Esophagus squamous epithelium (tissue), 5 donors: Measurements from ENCODE around the gene RFTN1. TPM values are rescaled to one million over a fixed set of nuclear protein-coding genes. Genes with fewer than 3 reads are reported as not detected.
"Not testable (repeated sequence)": the region's sequence is repeated elsewhere in the genome, so short reads cannot be mapped to it uniquely, and the experiment has no call there.

Experiments used
- DNase-seq: peaks from one replicate; lab custom pipeline; 2025; lab: John Stamatoyannopoulos, UW
- H3K27ac ChIP-seq, 4 donors: fragments of 200-600 bp; sonication (generic); one replicate each; pipeline ENCODE4 v1.5.1; 2016 to 2019; ENCODE audit warnings: mild to moderate bottlenecking in 1 of 4
- H3K27me3 ChIP-seq, 4 donors: fragments of 200-600 bp; sonication (generic); 1 replicate in 3 of 4; 2 replicates in 1 of 4; pipeline versions ENCODE4 v1.5.1 to v1.6.0; 2017 to 2021; ENCODE audit warnings: antibody characterized with exemption in 1 of 4
- H3K36me3 ChIP-seq, 3 donors: fragments of 200-600 bp; sonication (generic); one replicate each; pipeline ENCODE4 v1.5.1; 2016 to 2019
- H3K4me1 ChIP-seq, 3 donors: fragments of 200-600 bp; sonication (generic); one replicate each; pipeline ENCODE4 v1.5.1; 2017 to 2019
- H3K4me3 ChIP-seq, 4 donors: fragments of 200-600 bp; sonication (generic); 1 replicate in 3 of 4; 2 replicates in 1 of 4; pipeline ENCODE4 v1.5.1; 2016 to 2019; ENCODE audit warnings: mild to moderate bottlenecking in 2 of 4, moderate library complexity in 1 of 4
- H3K9me3 ChIP-seq, 3 donors: fragments of 200-600 bp; sonication (generic); one replicate each; pipeline ENCODE4 v1.5.1; 2016 to 2019
- POLR2A ChIP-seq, 4 donors: fragments of 450-650 bp; IDR thresholded peaks; one replicate each; pipeline ENCODE4 v1.6.1; 2017; ENCODE audit warnings: antibody characterized with exemption in 4 of 4, mild to moderate bottlenecking in 4 of 4, moderate library complexity in 3 of 4
- WGBS, 2 donors: methylation state at CpG; one replicate each; pipeline ENCODE4 v1.1.5; 2018; 5-methylcytosine and 5-hydroxymethylcytosine counted together
- intact Hi-C: fragments of 100-400 bp; cut with DNase I; formaldehyde crosslinking; loops from one replicate; pipeline ENCODE4 v1.15.0; 2022
- total RNA-seq, 4 donors: library from RNA; depleted of rRNA; stranded (reverse); fragments of >200 nt; gene quantifications; one replicate each; pipeline ENCODE4 v1.1.0, GENCODE V29; 2016
- TF ChIP-seq, protein P1 (sequence below), 6 experiments: fragments of 450-650 bp in 4 of 6; fragments of 200-600 bp in 2 of 6; sonication (generic) in 2 of 6; IDR thresholded peaks; one replicate each; pipeline ENCODE4 v1.5.1; 2016 to 2019; ENCODE audit warnings: antibody characterized with exemption in 6 of 6, mild to moderate bottlenecking in 4 of 6, moderate library complexity in 4 of 6
- donor health status: DM: yes; HTN: yes; CAD: no.

The RFTN1 gene
- total RNA-seq, 4 donors from 2014 or later: 5.0 to 22.7 (median 12.4) TPM

DNA sequence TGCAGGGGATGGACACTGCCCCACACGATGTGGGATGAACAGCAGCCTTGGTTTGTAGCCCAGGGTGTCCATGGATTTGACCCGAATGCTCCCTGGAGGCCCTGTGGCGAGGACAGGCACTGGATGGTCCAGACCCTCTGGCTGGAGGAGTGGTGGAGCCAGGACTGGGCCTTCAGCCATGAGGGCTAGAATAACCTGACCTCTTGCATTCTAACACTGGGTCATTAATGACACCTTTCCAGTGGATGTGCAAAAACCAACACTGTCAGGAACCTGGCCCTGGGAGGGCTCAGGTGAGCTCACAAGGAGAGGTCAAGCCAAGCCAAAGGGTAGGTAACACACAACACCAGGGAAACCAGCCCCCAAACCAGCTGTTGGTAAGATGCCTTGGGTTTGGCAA, 197.1 kb downstream of the RFTN1 start:
- peaks cover 4 to 78% (median 9%) of the 10 kb centered on the region in 3 donors for H3K36me3 ChIP-seq
- intact Hi-C loops: no loop called here
- no peak overlapping the region for H3K27ac ChIP-seq
- H3K4me1 ChIP-seq: peaks cover 5 to 36% (median 11%) of the 10 kb centered on the region in 3 donors
- H3K9me3 ChIP-seq: no peaks in the 10 kb centered on the region
- no peak for DNase-seq
- no peaks in the 10 kb centered on the region for H3K27me3 ChIP-seq
- no peak overlapping the region for H3K4me3 ChIP-seq
- WGBS, 2 donors: no CpG with 5 or more reads among the region's 3 CpGs
- TF ChIP-seq POLR2A (IDR thresholded peaks at IDR 0.05): no peak
- TF ChIP-seq, protein P1, sequence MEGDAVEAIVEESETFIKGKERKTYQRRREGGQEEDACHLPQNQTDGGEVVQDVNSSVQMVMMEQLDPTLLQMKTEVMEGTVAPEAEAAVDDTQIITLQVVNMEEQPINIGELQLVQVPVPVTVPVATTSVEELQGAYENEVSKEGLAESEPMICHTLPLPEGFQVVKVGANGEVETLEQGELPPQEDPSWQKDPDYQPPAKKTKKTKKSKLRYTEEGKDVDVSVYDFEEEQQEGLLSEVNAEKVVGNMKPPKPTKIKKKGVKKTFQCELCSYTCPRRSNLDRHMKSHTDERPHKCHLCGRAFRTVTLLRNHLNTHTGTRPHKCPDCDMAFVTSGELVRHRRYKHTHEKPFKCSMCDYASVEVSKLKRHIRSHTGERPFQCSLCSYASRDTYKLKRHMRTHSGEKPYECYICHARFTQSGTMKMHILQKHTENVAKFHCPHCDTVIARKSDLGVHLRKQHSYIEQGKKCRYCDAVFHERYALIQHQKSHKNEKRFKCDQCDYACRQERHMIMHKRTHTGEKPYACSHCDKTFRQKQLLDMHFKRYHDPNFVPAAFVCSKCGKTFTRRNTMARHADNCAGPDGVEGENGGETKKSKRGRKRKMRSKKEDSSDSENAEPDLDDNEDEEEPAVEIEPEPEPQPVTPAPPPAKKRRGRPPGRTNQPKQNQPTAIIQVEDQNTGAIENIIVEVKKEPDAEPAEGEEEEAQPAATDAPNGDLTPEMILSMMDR (IDR thresholded peaks at IDR 0.05): no peak

DNA sequence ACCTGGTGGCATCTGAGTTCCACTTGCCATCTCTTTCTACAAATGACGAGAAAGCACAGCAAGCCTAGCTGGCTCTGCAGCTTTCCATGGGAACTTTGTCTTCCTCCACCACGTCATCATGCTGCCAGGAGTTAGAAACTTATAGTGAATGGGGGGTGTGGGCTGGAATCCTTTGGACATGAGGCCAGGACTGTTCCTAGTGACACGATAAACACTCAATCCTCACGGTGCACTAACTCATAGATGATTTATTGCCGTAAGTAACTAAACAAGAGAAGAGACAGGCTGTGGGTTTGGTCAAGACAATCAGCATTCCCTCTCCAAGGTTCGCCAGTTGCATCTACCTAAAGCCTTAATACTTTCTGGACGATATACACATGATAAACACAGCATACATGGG, 197.9 kb downstream of the RFTN1 start:
- H3K36me3 ChIP-seq: peaks cover 4 to 72% (median 9%) of the 10 kb centered on the region in 3 donors
- DNase-seq: no peak
- 75 to 87% methylated on average over 7 of the region's 7 CpGs for WGBS, 2 donors
- H3K4me1 ChIP-seq: peaks cover 5 to 44% (median 14%) of the 10 kb centered on the region in 3 donors
- intact Hi-C loops: no loop called here
- TF ChIP-seq, protein P1 (IDR thresholded peaks at IDR 0.05): no peak
- TF ChIP-seq POLR2A (IDR thresholded peaks at IDR 0.05): no peak
- no peaks in the 10 kb centered on the region for H3K27me3 ChIP-seq
- H3K27ac ChIP-seq: no peak overlapping the region
- H3K9me3 ChIP-seq: no peaks in the 10 kb centered on the region
- H3K4me3 ChIP-seq: no peak overlapping the region

DNA sequence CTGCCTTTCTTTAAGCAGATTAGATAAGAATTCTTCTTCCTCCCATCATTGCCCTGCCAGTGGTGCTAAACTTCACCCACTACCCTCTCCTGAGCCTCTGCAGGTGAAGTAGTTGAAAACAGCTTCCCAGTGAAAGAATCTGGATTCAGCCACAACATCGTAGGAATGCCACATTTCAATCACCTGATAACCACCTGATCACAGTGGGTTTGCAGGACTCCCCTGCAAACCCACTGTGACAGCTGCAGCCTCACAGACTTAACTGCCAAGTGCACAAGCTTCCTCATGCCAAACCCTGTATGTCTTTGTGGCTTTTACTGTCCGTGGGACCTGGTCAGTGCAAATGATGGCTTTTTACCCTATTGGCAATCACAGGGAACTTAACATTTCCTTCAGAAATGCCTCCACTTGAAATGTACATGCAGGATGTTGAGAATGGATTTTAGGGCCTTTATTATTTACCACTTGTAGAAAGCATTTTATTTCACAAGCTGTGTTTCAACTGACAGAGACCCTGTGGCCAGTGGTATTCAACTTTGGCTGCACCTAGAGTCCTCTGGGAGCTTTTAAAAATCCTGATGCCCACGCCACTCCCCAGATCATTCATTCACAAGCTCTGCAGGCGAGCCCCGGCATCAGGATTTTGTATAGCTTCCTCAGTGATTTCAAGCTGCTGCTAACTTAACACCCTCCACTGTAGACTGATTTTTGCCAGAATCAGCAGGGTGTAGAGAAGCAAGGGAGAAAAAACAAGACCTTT, 199.4 kb downstream of the RFTN1 start:
- TF ChIP-seq POLR2A (IDR thresholded peaks at IDR 0.05): no peak
- no peaks in the 10 kb centered on the region for H3K9me3 ChIP-seq
- intact Hi-C loops: no loop called here
- no peaks in the 10 kb centered on the region for H3K27me3 ChIP-seq
- no peak overlapping the region for H3K4me3 ChIP-seq
- H3K36me3 ChIP-seq: peaks cover 3 to 62% (median 4%) of the 10 kb centered on the region in 3 donors
- H3K27ac ChIP-seq: no peak overlapping the region
- no peak for DNase-seq
- 77 to 86% methylated on average over 5 of the region's 5 CpGs for WGBS, 2 donors
- H3K4me1 ChIP-seq: peaks cover 5 to 49% (median 14%) of the 10 kb centered on the region in 3 donors

DNA sequence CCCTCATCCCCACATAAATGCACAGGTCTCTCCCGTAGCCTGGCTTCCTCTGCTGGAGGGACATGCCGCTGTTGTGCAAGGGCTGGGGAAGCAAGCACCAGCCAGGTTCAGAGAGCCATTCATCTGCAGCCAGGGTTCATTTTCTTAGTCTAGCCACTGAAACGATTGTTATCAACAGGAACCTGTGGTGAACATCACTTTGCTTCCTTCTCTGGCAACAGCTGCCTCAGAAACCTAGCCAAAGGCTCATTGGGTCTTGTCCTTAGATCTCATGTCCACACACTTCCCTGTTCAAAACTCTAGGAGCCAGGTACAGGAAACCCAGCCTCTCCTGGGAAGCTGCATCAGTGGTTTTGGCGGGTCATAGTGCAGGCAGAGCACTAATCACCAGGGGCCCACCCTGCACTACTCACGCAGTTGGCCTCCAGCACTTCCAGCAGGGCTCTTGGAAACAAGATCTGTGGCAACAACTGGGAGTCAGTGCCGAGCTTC, 201.5 kb downstream of the RFTN1 start:
- intact Hi-C loops: no loop called here
- Histone ChIP-seq H3K4me1 (peaks cover 5 to 34% (median 14%) of the 10 kb centered on the region in 3 donors), H3K27me3 (no peaks in the 10 kb centered on the region), H3K9me3 (no peaks in the 10 kb centered on the region), H3K4me3 (no peak overlapping the region), H3K36me3 (peaks cover 3 to 57% (median 4%) of the 10 kb centered on the region in 3 donors), H3K27ac (peak overlapping the region in 3 of 4 donors; percentile 38 to 78 (median 62))
- WGBS, 2 donors: 50 to 64% methylated on average over 5 to 6 of the region's 6 CpGs
- DNase-seq: no peak
- TF ChIP-seq, protein P1 (IDR thresholded peaks at IDR 0.05): no peak
- no peak for TF ChIP-seq POLR2A (IDR thresholded peaks at IDR 0.05)

DNA sequence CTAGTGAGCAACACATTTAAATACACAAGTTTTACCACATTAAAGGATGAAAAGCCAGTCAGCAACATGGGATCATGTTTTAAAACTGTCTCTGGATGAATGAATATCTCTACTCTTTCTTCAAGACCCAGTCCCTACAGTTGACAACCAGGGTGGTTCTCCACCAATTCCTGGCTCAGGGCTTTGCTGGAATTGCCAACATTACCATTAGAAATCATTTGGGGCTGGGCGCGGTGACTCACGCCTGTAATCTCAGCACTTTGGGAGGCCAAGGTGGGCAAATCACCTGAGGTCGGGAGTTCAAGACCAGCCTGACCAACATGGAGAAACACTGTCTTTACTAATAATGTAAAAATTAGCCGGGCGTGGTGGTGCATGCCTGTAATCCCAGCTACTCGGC, 203.0 kb downstream of the RFTN1 start:
- H3K27ac ChIP-seq: peak overlapping the region in 1 of 4 donors; percentile 36
- H3K9me3 ChIP-seq, intact Hi-C loops, H3K27me3 ChIP-seq, DNase-seq, H3K4me3 ChIP-seq: not testable (repeated sequence)
- H3K4me1 ChIP-seq: peaks cover 5 to 31% (median 14%) of the 10 kb centered on the region in 3 donors
- peaks cover 3 to 57% (median 4%) of the 10 kb centered on the region in 3 donors for H3K36me3 ChIP-seq
- 43 to 86% methylated on average over 1 to 7 of the region's 7 CpGs for WGBS, 2 donors

DNA sequence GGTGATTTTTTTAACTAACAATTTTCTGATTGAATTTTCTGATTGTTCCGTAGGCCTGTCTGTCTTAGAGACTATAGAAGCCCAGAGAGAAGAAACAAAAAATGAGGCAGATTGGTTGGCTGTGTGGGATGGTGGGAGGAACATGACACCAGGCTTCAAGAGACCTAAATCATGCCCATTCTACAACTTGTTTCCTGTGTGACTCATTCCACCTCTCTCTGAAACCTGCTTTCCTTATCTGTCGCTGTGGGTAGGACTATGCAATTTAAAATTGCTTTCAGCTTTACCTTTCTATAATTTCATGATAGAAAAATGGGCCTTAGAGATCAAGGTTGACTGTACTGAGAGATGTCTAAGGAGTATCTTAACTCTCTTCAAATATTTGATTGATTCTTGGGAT, 203.9 kb downstream of the RFTN1 start:
- TF ChIP-seq, protein P1 (IDR thresholded peaks at IDR 0.05): no peak
- TF ChIP-seq POLR2A (IDR thresholded peaks at IDR 0.05): no peak
- no peak overlapping the region for H3K4me3 ChIP-seq
- intact Hi-C loops: no loop called here
- no peaks in the 10 kb centered on the region for H3K27me3 ChIP-seq
- no peaks in the 10 kb centered on the region for H3K9me3 ChIP-seq
- peaks cover 3 to 57% (median 4%) of the 10 kb centered on the region in 3 donors for H3K36me3 ChIP-seq
- peaks cover 5 to 31% (median 14%) of the 10 kb centered on the region in 3 donors for H3K4me1 ChIP-seq
- no peak for DNase-seq
- 45 to 47% methylated on average over 2 of the region's 2 CpGs for WGBS, 2 donors
- peak overlapping the region in 1 of 4 donors; percentile 40 for H3K27ac ChIP-seq
